ENCODE results near the gene STK16. TPM values are rescaled to one million over a fixed set of nuclear protein-coding genes. Genes with fewer than 3 reads are reported as not detected.
A peak's percentile ranks its signal among the peaks of the same experiment; 100 is the strongest.

The STK16 gene
- total RNA-seq, 6 experiments from 2014 or later = 25.1 to 30.7 (median 28.2) TPM

- TF ChIP-seq CTCF (IDR thresholded peaks at IDR 0.05) = peak; percentile 100
- H3K36me3 Mint-ChIP-seq (ENCODE audit: low read depth) = no peaks in the 10 kb centered on the region
- peaks cover 11% of the 10 kb centered on the region for H3K4me1 Mint-ChIP-seq (ENCODE audit: low read depth)
- DNase-seq = peak; percentile 53
- H3K27me3 Mint-ChIP-seq (ENCODE audit: insufficient read depth) = peaks cover 4% of the 10 kb centered on the region
- H3K27ac Mint-ChIP-seq = peak overlapping the region; percentile 49
- H3K4me3 Mint-ChIP-seq = peak overlapping the region; percentile 78
- H3K9me3 Mint-ChIP-seq = no peaks in the 10 kb centered on the region
Measured at GRCh38 chr2:219294356-219295351, 49.4 kb downstream of the STK16 start.

- no peak for TF ChIP-seq CTCF (IDR thresholded peaks at IDR 0.05)
- Mint-ChIP-seq H3K27ac (no peak overlapping the region), H3K4me3 (no peak overlapping the region), H3K9me3 (no peaks in the 10 kb centered on the region), H3K4me1 (ENCODE audit: low read depth) (peaks cover 6% of the 10 kb centered on the region), H3K27me3 (ENCODE audit: insufficient read depth) (peaks cover 4% of the 10 kb centered on the region), H3K36me3 (ENCODE audit: low read depth) (no peaks in the 10 kb centered on the region)
- DNase-seq = no peak
Measured at GRCh38 chr2:219296142-219296541, 50.9 kb downstream of the STK16 start.

GRCh38 chr2:219296631-219297391 lies 51.5 kb downstream of the STK16 start:
- no peak for TF ChIP-seq CTCF (IDR thresholded peaks at IDR 0.05)
- H3K36me3 Mint-ChIP-seq (ENCODE audit: low read depth) = no peaks in the 10 kb centered on the region
- H3K27me3 Mint-ChIP-seq (ENCODE audit: insufficient read depth) = peaks cover 8% of the 10 kb centered on the region
- no peak overlapping the region for H3K4me3 Mint-ChIP-seq
- peaks cover 6% of the 10 kb centered on the region for H3K4me1 Mint-ChIP-seq (ENCODE audit: low read depth)
- no peak overlapping the region for H3K27ac Mint-ChIP-seq
- DNase-seq = no peak
- no peaks in the 10 kb centered on the region for H3K9me3 Mint-ChIP-seq

- peaks cover 6% of the 10 kb centered on the region for H3K4me1 Mint-ChIP-seq (ENCODE audit: low read depth)
- H3K27ac Mint-ChIP-seq = no peak overlapping the region
- no peak for TF ChIP-seq CTCF (IDR thresholded peaks at IDR 0.05)
- H3K27me3 Mint-ChIP-seq (ENCODE audit: insufficient read depth) = peaks cover 6% of the 10 kb centered on the region
- no peak for DNase-seq
- H3K36me3 Mint-ChIP-seq (ENCODE audit: low read depth) = no peaks in the 10 kb centered on the region
- H3K9me3 Mint-ChIP-seq = no peaks in the 10 kb centered on the region
- H3K4me3 Mint-ChIP-seq = no peak overlapping the region
Measured at GRCh38 chr2:219297766-219298456, 52.6 kb downstream of the STK16 start.

- Mint-ChIP-seq H3K4me3 (no peak overlapping the region), H3K27ac (no peak overlapping the region), H3K4me1 (ENCODE audit: low read depth) (peaks cover 6% of the 10 kb centered on the region), H3K27me3 (ENCODE audit: insufficient read depth) (peaks cover 6% of the 10 kb centered on the region), H3K36me3 (ENCODE audit: low read depth) (no peaks in the 10 kb centered on the region), H3K9me3 (no peaks in the 10 kb centered on the region)
- DNase-seq = peak; percentile 59
- peak; percentile 98 for TF ChIP-seq CTCF (IDR thresholded peaks at IDR 0.05)
Measured at GRCh38 chr2:219298759-219299371, 53.6 kb downstream of the STK16 start.

Measured in HFFc6 (cell line).